COR-L47 (cell line): ENCODE measurements around the gene DUS2.
"Not testable (repeated sequence)": the region's sequence is repeated elsewhere in the genome, so short reads cannot be mapped to it uniquely, and the experiment has no call there.

Experiments used
- DNase-seq: peaks from one replicate; lab custom pipeline; 2025; lab: John Stamatoyannopoulos, UW

DUS2 gene

GRCh38 chr16:68091380-68092261 is 68.5 kb downstream of the DUS2 start:
- peak; percentile 90 for DNase-seq

GRCh38 chr16:68092275-68092674 is 69.2 kb downstream of the DUS2 start:
- DNase-seq, result not testable (repeated sequence)

GRCh38 chr16:68093816-68094613 is 70.9 kb downstream of the DUS2 start:
- no peak for DNase-seq

GRCh38 chr16:68094614-68094934 is 71.5 kb downstream of the DUS2 start:
- DNase-seq, result no peak

- no peak for DNase-seq
Observed at GRCh38 chr16:68096491-68096890, 73.4 kb downstream of the DUS2 start.

GRCh38 chr16:68097088-68097487 is 74.0 kb downstream of the DUS2 start:
- no peak for DNase-seq

- DNase-seq, result no peak
Observed at GRCh38 chr16:68097895-68098294, 74.8 kb downstream of the DUS2 start.

GRCh38 chr16:68100488-68100887 is 77.4 kb downstream of the DUS2 start:
- DNase-seq, result no peak

GRCh38 chr16:68105611-68106010 is 82.5 kb downstream of the DUS2 start:
- no peak for DNase-seq

- DNase-seq, result not testable (repeated sequence)
Observed at GRCh38 chr16:68107230-68107928, 84.3 kb downstream of the DUS2 start.

GRCh38 chr16:68109156-68109555 is 86.1 kb downstream of the DUS2 start:
- DNase-seq, result not testable (repeated sequence)

GRCh38 chr16:68110611-68111010 is 87.5 kb downstream of the DUS2 start:
- DNase-seq, result not testable (repeated sequence)

GRCh38 chr16:68111379-68111778 is 88.3 kb downstream of the DUS2 start:
- no peak for DNase-seq

- no peak for DNase-seq
Observed at GRCh38 chr16:68113059-68113761, 90.1 kb downstream of the DUS2 start.

GRCh38 chr16:68113765-68114240 is 90.7 kb downstream of the DUS2 start:
- DNase-seq, result no peak

- not testable (repeated sequence) for DNase-seq
Observed at GRCh38 chr16:68114939-68115338, 91.9 kb downstream of the DUS2 start.

- DNase-seq, result no peak
Observed at GRCh38 chr16:68115851-68116250, 92.8 kb downstream of the DUS2 start.

GRCh38 chr16:68116256-68116867 is 93.3 kb downstream of the DUS2 start:
- peak; percentile 2 for DNase-seq

GRCh38 chr16:68117884-68118283 is 94.8 kb downstream of the DUS2 start:
- no peak for DNase-seq

- not testable (repeated sequence) for DNase-seq
Observed at GRCh38 chr16:68118954-68119353, 95.9 kb downstream of the DUS2 start.

- DNase-seq, result not testable (repeated sequence)
Observed at GRCh38 chr16:68120496-68120895, 97.4 kb downstream of the DUS2 start.
